ENCODE results near the gene TOMM40. TPM values are rescaled to one million over a fixed set of nuclear protein-coding genes. Genes with fewer than 3 reads are reported as not detected.

Gene TOMM40
- polyA plus RNA-seq, 1 donor = 31.1 TPM

- DNase-seq = no peak
Measured at GRCh38 chr19:44930088-44930487, 39.0 kb downstream of the TOMM40 start.

GRCh38 chr19:44931541-44931940 is 40.5 kb downstream of the TOMM40 start:
- no peak for DNase-seq

GRCh38 chr19:44939668-44940067 is 48.6 kb downstream of the TOMM40 start:
- no peak for DNase-seq

- DNase-seq = no peak
Measured at GRCh38 chr19:44942067-44942571, 51.1 kb downstream of the TOMM40 start, which contains the start of gene APOC4. APOC4 (plus strand) TSS chr19:44942237; CDS start chr19:44942278, 41 bp downstream.

- DNase-seq = no peak
Measured at GRCh38 chr19:44943801-44944249, 52.8 kb downstream of the TOMM40 start.

- no peak for DNase-seq
Measured at GRCh38 chr19:44947041-44947581, 56.1 kb downstream of the TOMM40 start.

GRCh38 chr19:44948237-44948636 is 57.2 kb downstream of the TOMM40 start:
- DNase-seq = no peak

GRCh38 chr19:44948763-44949374 is 57.8 kb downstream of the TOMM40 start:
- DNase-seq = no peak

GRCh38 chr19:44949550-44949949 is 58.5 kb downstream of the TOMM40 start:
- DNase-seq = no peak

GRCh38 chr19:44951179-44952159 is 60.4 kb downstream of the TOMM40 start:
- DNase-seq = peak; percentile 73

Other genes with a start within 250 kb of the TOMM40 start
- gene PVR, start 247.3 kb upstream of the TOMM40 start, polyA plus RNA-seq (ENCODE audit: insufficient read length) = 24.6 TPM
- 11.7 TPM for gene CEACAM19, start 219.8 kb upstream of the TOMM40 start, polyA plus RNA-seq (ENCODE audit: insufficient read length)
- 1.0 TPM for gene CEACAM16, start 192.1 kb upstream of the TOMM40 start, polyA plus RNA-seq (ENCODE audit: insufficient read length)
- 20.0 TPM for gene BCL3, start 142.5 kb upstream of the TOMM40 start, polyA plus RNA-seq (ENCODE audit: insufficient read length)
- not detected for gene CBLC, start 113.4 kb upstream of the TOMM40 start, polyA plus RNA-seq (ENCODE audit: insufficient read length)
- 262 TPM for gene BCAM, start 82.2 kb upstream of the TOMM40 start, polyA plus RNA-seq (ENCODE audit: insufficient read length)
- 55.4 TPM for gene NECTIN2, start 45.0 kb upstream of the TOMM40 start, polyA plus RNA-seq (ENCODE audit: insufficient read length)
- 98.9 TPM for gene APOE, start 14.5 kb downstream of the TOMM40 start, polyA plus RNA-seq (ENCODE audit: insufficient read length)
- gene APOC1, start 23.4 kb downstream of the TOMM40 start, polyA plus RNA-seq (ENCODE audit: insufficient read length) = 25.3 TPM
- not detected for gene APOC4, start 51.0 kb downstream of the TOMM40 start, polyA plus RNA-seq (ENCODE audit: insufficient read length)
- 0.79 TPM for gene APOC2, start 54.8 kb downstream of the TOMM40 start, polyA plus RNA-seq (ENCODE audit: insufficient read length)
- 67.1 TPM for gene CLPTM1, start 64.1 kb downstream of the TOMM40 start, polyA plus RNA-seq (ENCODE audit: insufficient read length)
- gene RELB, start 110.2 kb downstream of the TOMM40 start, polyA plus RNA-seq (ENCODE audit: insufficient read length) = 5.5 TPM
- gene CLASRP, start 147.8 kb downstream of the TOMM40 start, polyA plus RNA-seq (ENCODE audit: insufficient read length) = 53.1 TPM
- 1.0 TPM for gene ZNF296, start 185.2 kb downstream of the TOMM40 start, polyA plus RNA-seq (ENCODE audit: insufficient read length)
- gene GEMIN7, start 188.0 kb downstream of the TOMM40 start, polyA plus RNA-seq (ENCODE audit: insufficient read length) = 22.6 TPM
- gene PPP1R37, start 201.9 kb downstream of the TOMM40 start, polyA plus RNA-seq (ENCODE audit: insufficient read length) = 24.8 TPM